Measurements from ENCODE around the gene FOCAD. TPM values are rescaled to one million over a fixed set of nuclear protein-coding genes. Genes with fewer than 3 reads are reported as not detected.

The FOCAD gene
- total RNA-seq, 1 donor, result 93.7 TPM

GRCh38 chr9:20831028-20831427 is 147.0 kb downstream of the FOCAD start:
- H3K4me3 ChIP-seq (ENCODE audit: low read depth, low read length), result no peak overlapping the region
- TF ChIP-seq, protein P1, sequence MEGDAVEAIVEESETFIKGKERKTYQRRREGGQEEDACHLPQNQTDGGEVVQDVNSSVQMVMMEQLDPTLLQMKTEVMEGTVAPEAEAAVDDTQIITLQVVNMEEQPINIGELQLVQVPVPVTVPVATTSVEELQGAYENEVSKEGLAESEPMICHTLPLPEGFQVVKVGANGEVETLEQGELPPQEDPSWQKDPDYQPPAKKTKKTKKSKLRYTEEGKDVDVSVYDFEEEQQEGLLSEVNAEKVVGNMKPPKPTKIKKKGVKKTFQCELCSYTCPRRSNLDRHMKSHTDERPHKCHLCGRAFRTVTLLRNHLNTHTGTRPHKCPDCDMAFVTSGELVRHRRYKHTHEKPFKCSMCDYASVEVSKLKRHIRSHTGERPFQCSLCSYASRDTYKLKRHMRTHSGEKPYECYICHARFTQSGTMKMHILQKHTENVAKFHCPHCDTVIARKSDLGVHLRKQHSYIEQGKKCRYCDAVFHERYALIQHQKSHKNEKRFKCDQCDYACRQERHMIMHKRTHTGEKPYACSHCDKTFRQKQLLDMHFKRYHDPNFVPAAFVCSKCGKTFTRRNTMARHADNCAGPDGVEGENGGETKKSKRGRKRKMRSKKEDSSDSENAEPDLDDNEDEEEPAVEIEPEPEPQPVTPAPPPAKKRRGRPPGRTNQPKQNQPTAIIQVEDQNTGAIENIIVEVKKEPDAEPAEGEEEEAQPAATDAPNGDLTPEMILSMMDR (IDR thresholded peaks at IDR 0.05; ENCODE audit: insufficient read depth, low read depth, low read length), result no peak
- DNase-seq (ENCODE audit: low read depth), result no peak

DNA sequence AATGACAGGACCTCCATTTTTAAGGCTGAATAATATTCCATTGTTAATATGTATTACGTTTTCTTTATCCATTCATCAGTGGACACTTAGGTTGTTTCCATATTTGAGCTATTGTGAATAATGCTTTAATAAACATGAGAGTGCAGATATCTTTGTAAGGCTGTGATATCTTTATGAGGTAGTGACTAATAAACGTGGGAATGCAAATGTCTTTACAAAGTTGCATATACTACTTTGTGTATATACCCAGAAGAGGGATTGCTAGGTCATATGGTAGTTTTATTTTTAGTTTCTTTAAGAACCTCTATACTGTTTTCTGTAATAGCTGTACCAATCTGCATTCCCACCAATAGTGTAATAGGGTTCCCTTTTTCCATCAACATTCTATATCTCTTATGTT is 148.7 kb downstream of the FOCAD start:
- H3K4me3 ChIP-seq (ENCODE audit: low read depth, low read length), result no peak overlapping the region
- peak; percentile 81 for DNase-seq (ENCODE audit: low read depth)
- TF ChIP-seq, protein P1 (IDR thresholded peaks at IDR 0.05; ENCODE audit: insufficient read depth, low read depth, low read length), result no peak

GRCh38 chr9:20835377-20836286 is 151.6 kb downstream of the FOCAD start:
- peak; percentile 52 for DNase-seq (ENCODE audit: low read depth)
- TF ChIP-seq, protein P1 (IDR thresholded peaks at IDR 0.05; ENCODE audit: insufficient read depth, low read depth, low read length), result no peak
- H3K4me3 ChIP-seq (ENCODE audit: low read depth, low read length), result no peak overlapping the region

DNA sequence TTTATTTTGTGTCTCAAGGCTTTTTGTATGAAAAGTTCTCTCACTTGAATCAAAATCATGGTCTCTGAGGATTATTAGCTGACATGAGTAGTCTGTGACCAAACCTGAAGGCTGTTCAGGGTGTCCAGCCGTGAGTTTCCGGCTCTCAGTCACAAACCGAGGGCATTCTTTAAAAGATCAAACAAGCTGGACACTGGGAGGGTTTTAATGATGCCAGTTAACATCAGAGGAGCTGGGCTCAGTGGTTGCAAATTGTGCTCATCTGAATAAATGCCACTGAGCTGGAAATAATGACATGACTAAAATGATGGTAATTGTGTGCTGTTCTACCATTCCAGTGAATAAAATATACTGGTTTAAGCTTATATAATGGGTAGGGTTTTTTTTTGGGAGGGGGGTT is 153.1 kb downstream of the FOCAD start:
- TF ChIP-seq, protein P1 (IDR thresholded peaks at IDR 0.05; ENCODE audit: insufficient read depth, low read depth, low read length), result no peak
- DNase-seq (ENCODE audit: low read depth), result no peak

GRCh38 chr9:20838218-20838617 is 154.2 kb downstream of the FOCAD start:
- peak; percentile 48 for DNase-seq (ENCODE audit: low read depth)
- no peak overlapping the region for H3K4me3 ChIP-seq (ENCODE audit: low read depth, low read length)
- TF ChIP-seq, protein P1 (IDR thresholded peaks at IDR 0.05; ENCODE audit: insufficient read depth, low read depth, low read length), result no peak

More for the DNA sequence above, 153.1 kb downstream of the FOCAD start:
- no peak overlapping the region for H3K4me3 ChIP-seq (ENCODE audit: low read depth, low read length)

- no peak overlapping the region for H3K4me3 ChIP-seq (ENCODE audit: low read depth, low read length)
- DNase-seq (ENCODE audit: low read depth), result peak; percentile 47
- TF ChIP-seq, protein P1 (IDR thresholded peaks at IDR 0.05; ENCODE audit: insufficient read depth, low read depth, low read length), result no peak
Measured at GRCh38 chr9:20844916-20845315, 160.9 kb downstream of the FOCAD start.
